HG02610 (cell line): Measurements from ENCODE around the gene IFNLR1.
A peak's percentile ranks its signal among the peaks of the same experiment; 100 is the strongest.
"Not testable (repeated sequence)": the region's sequence is repeated elsewhere in the genome, so short reads cannot be mapped to it uniquely, and the experiment has no call there.

ENCODE experiments used
- ATAC-seq: cut with Tn5 transposase; IDR thresholded peaks from one replicate; pipeline ENCODE4 v1.9.1; 2021; ENCODE audit warnings: mild to moderate bottlenecking, moderate library complexity; ENCODE audit not compliant: unreplicated experiment

Gene IFNLR1

GRCh38 chr1:24186993-24187790, at the start of gene IFNLR1:
IFNLR1 (minus strand) TSS chr1:24187289; CDS start chr1:24187248, 41 bp downstream.
- peak; percentile 22 for ATAC-seq

GRCh38 chr1:24235921-24236788, 49.1 kb upstream of the IFNLR1 start:
- peak; percentile 39 for ATAC-seq

GRCh38 chr1:24233684-24234600, 46.9 kb upstream of the IFNLR1 start:
- no peak for ATAC-seq

GRCh38 chr1:24231701-24232100, 44.6 kb upstream of the IFNLR1 start:
- no peak for ATAC-seq

GRCh38 chr1:24228311-24228710, 41.2 kb upstream of the IFNLR1 start:
- peak; percentile 70 for ATAC-seq

- no peak for ATAC-seq
Measured at GRCh38 chr1:24226749-24227148, 39.7 kb upstream of the IFNLR1 start.

GRCh38 chr1:24224761-24225160, 37.7 kb upstream of the IFNLR1 start:
- ATAC-seq = no peak

GRCh38 chr1:24224086-24224485, 37.0 kb upstream of the IFNLR1 start:
- no peak for ATAC-seq

- no peak for ATAC-seq
Measured at GRCh38 chr1:24222793-24223192, 35.7 kb upstream of the IFNLR1 start.

GRCh38 chr1:24222008-24222605, 35.0 kb upstream of the IFNLR1 start:
- no peak for ATAC-seq

GRCh38 chr1:24221246-24221645, 34.2 kb upstream of the IFNLR1 start:
- no peak for ATAC-seq

GRCh38 chr1:24216276-24217074, 29.4 kb upstream of the IFNLR1 start:
- ATAC-seq = no peak

- ATAC-seq = no peak
Measured at GRCh38 chr1:24215226-24215814, 28.2 kb upstream of the IFNLR1 start.

GRCh38 chr1:24212376-24212775, 25.3 kb upstream of the IFNLR1 start:
- ATAC-seq = no peak

- ATAC-seq = no peak
Measured at GRCh38 chr1:24210195-24210627, 23.1 kb upstream of the IFNLR1 start.

- no peak for ATAC-seq
Measured at GRCh38 chr1:24209097-24209496, 22.0 kb upstream of the IFNLR1 start.

GRCh38 chr1:24207709-24208108, 20.6 kb upstream of the IFNLR1 start:
- no peak for ATAC-seq

- ATAC-seq = not testable (repeated sequence)
Measured at GRCh38 chr1:24207395-24207687, 20.3 kb upstream of the IFNLR1 start.
